ENCODE results near the gene LSR.

The LSR gene

DNA sequence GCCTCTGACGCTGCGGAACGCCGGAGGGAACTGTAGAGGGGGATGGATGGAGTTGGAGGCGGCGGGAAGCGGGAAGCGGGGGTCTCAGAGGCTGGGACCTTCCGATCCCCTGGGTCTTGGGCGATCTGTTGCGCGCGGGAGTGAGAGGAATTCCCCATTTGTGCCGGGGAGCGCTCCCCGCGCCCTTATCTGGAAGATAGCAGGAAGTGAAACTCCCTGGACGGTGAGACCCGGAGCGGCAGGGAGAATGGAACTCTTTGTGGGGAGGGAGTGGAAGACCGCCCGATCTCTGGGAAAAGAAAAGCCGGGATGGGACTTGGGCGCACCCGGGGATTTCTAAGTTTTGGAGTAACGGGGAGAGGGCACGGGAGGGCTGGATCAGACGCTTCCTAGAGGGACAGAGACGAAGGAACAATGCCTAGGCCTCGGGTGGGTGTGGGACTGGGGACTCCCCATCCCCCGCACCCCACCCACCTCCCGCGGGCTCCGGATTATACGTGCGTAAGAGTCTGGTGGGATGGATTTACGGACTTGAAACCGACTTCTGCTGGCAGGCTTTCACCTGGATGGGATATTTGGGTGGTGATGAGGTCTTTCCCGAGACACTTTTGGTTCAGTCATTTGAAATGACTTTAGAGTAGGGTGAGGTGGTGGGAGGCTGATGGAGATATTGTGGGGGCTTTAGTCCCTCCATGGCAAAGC is 495 bp downstream of the LSR start:
- DNase-seq, result no peak

DNA sequence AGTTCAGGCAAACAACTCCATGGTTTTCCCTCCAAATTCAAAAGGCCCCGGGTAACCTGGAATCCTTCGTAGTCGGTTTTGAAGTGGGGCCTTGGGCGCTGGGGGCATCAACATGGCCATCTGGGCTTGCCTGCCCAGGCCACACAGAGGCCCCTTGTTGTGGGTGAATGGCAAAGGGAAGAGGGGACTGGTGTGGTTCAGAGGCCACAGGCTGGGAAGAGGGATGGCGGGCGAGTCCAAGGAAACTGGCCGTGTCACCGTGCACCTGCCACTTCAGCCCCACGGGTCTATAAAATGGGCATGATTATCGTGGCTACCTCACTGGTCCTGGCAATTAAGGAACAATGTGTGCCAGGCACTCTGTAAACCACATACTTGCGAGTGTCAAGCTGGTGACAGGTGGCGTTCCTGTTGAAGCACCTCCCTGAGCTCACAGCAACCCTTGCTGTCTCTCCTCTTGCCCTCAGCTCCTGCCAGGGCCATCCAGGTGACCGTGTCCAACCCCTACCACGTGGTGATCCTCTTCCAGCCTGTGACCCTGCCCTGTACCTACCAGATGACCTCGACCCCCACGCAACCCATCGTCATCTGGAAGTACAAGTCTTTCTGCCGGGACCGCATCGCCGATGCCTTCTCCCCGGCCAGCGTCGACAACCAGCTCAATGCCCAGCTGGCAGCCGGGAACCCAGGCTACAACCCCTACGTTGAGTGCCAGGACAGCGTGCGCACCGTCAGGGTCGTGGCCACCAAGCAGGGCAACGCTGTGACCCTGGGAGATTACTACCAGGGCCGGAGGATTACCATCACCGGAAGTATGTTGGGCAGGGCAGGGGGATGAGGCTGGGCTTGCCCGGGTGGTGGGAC is 1.3 kb downstream of the LSR start:
- no peak for DNase-seq

DNA sequence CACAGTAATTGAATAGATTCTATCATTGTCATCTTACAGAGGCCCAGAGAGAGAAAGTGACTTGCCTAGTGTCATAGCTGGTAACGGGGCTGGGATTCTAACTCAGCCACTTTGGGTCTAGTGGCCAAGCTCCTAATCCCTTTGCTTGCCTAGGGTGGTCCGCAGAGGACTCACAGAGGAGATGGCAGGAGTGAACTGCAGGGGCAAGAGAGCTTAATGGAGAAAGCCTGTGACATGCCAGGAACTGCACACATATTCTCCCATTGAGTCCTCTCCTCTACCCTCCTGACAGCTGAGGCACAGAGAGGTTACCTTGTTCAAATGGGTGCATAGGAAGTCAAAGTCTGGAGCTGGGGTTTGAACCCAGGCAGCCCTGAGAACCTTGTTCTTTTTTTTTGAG is 2.7 kb downstream of the LSR start:
- DNase-seq, result no peak

DNA sequence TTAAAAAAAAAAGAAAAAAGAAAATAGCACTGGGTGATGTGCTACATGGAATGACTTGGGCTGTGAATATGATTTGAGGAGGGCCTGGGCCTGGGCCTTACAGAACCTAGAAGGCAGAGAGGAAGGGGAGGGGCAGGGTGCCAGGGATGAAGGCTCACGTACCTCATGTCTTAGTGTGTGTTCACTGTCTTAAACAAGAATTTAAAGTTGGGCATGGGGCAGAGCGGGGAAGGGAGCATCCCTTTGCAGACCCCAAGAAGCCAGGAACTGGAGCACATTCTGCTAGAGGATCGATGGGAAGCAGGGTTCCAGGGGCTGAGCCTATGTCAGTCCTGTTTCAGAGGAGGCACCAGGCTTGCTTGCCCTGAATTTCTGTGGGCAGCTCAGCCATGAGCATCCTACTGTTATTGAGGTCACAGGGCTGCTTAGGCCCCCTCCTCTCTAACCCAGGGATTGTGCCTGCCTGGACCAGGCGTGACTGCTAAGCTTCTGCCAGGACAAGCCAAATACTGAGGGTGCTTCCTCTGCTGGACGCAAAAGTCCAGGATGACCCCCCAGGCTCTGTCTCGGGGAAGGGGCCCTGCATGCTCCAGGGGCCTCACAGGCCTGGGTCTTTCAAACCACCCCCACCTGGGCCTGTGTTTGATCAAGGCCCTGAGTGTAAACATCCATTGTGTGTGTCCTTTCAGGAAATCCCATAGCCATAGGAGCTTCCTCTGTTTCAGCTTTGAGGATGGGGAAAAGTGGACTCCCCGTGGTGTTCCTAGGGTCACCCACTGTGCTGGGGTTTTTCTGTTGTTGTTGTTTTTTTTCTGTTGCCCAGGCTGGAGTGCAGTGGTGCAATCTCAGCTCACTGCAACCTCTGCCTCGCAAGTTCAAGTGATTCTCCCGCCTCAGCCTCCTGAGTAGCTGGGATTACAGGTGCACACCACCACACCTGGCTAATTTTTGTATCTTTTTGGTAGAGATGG is 4.8 kb downstream of the LSR start:
- no peak for DNase-seq

DNA sequence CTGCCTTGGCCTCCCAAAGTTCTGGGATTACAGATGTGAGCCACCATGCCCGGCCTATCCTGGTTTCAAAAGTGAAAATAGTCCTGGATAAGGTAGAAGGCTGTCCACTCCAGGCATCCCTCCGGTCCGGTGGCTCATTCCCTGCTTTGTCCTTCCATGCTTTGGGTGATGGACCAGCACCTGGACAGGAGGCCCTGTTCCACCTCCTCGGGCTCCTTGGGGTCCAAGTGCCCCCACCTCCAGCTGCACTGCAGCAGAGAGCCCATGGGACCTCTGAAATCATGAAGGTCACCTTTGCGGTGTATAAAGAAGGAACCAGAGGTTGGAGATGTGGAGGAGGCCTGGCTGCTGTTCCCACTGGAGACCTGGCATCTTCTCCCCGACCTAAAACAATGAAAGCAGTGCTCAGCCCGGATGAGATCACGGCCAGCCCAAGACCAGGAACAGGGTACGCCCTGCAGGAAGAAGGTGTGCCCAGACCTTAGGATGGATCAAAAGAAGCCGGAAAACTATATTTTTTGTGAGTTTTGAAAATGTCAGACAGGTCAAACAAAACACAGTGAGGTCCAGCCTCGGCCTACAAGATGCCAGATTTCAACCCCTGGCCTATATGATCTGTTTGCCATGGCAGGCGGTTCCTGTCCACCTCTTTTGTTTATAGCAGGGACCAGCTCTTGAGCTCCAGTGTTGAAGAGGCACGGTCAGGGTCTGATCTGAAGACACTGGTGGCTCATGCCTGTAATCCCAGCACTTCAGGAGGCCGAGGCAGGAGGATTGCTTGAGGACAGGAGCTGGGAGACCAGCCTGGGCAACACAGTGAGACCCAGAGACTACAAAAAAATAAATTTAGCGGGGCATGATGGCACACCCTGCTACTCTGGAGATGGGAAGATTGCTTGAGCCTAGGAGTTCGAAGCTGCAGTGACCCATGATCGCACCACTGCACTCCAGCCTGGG is 5.8 kb downstream of the LSR start:
- DNase-seq, result no peak

DNA sequence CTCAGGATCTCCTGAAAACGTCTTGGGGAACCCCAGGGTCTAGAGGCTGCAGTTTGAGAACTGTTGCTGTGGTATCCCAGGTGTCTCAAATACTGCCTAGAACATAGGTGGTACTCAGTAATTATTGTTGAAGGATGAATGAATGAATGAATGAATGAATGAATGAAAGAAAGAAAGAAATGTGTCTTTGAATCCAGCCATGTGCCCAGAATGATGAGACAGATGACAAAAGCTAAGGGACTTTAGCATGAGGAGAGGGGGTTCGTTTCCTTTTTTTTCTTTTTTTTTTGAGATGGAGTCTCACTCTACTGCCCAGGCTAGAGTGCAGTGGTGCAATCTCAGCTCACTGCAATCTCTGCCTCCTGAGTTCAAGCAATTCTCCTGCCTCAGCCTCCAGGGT is 7.8 kb downstream of the LSR start:
- DNase-seq, result no peak

DNA sequence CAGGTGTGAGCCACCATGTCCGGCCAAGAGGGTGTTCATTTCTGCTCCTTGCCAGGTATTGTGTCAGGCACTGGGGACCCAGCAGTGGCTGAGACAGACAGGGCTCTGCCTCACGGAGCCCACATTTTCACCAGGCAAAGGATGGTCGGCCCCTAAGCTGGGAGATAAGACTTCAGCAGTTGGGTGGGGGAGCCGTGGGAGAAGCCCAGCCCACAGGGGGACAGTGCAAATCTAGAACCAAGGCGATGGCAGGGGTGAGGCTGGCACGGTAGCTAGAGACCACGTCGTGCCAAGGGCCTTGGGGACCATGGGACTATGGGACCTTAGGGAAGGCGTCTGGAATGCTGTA is 8.3 kb downstream of the LSR start:
- DNase-seq, result no peak

DNA sequence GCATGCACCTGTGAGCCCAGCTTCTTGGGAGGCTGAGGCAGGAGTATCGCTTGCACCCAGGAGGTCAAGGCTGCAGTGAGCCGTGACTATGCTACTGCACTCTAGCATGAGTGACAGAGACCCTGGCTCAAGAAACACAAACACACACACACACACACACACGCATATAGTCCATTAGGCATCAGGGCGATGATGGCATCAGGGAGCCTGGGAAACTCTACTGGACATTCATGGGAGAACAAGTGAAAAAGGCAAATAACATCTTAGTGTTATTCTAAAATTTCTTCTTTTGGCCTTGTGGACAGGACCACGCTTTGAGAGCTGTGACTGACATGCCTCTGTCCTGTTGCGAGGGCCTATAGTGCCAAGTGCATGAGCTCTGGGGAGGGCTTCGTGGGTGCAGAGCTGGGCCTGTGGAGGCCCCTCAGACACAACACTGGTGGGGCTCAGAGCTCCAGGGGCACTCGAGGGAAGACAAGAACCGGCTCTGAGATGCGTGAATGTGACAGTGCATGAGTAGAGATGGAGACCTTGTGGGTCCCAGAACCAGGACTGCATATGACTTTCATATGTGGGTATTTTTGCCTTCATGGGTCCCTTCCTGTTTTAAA is 12.0 kb downstream of the LSR start:
- no peak for DNase-seq

DNA sequence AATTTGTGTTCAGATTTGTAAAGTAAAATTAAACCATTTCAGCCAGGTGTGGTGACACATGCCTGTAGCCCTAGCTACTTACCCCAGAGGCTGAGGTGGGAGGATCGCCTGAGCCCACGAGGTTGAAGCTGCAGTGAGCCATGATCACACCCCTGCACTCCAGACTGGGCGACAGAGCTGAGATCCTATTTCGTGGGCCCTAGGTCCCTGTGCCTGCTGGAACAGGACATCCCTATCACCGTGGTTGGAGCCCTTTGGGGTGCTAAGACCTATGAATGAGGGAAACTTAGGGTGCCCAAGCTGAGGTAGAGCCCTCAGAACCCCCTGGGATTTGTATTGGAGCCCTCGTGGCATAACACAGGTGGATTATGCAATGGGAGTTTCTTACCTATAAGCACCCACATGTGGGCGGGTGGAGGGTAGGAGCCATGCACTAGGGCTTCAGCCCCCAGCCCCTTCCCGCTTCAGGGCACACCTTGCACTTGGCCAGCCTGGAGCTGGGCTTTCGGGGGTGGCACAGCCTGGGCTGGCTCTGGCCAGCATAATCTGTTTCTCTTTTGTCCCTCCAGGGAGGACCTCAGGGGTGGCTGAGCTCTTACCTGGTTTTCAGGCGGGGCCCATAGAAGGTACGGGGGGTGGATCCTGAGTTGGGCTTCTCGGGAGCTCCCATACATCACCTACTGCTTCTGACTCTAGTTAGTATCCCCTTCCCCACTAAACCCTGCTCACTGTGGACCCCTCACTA is 12.7 kb downstream of the LSR start:
- no peak for DNase-seq

DNA sequence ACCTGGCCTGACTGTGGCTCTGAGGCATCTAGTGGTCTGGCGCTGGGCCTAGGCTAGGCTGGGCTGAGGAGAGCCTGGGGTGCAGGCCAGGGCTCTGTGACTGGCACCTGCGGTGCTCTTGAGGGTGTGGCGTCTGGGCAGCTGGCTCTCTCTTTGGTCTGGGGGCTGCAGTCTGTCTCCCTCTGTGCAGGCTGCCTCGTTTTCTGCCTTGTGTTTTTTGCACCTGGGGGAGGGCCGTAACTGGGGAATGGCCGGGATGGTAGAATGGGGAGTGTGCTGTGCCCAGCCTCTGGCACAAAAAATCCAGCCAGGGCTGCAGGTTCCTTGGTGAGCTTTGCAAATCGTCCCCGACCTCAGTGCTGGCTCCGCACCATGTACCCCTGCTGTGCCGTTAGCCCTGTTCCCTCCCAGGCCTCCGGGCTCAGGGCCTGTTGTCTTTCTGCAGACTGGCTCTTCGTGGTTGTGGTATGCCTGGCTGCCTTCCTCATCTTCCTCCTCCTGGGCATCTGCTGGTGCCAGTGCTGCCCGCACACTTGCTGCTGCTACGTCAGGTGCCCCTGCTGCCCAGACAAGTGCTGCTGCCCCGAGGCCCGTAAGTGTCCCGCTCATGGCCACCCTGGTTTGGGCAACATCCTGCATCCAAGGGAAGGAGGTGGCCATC is 13.4 kb downstream of the LSR start:
- no peak for DNase-seq

DNA sequence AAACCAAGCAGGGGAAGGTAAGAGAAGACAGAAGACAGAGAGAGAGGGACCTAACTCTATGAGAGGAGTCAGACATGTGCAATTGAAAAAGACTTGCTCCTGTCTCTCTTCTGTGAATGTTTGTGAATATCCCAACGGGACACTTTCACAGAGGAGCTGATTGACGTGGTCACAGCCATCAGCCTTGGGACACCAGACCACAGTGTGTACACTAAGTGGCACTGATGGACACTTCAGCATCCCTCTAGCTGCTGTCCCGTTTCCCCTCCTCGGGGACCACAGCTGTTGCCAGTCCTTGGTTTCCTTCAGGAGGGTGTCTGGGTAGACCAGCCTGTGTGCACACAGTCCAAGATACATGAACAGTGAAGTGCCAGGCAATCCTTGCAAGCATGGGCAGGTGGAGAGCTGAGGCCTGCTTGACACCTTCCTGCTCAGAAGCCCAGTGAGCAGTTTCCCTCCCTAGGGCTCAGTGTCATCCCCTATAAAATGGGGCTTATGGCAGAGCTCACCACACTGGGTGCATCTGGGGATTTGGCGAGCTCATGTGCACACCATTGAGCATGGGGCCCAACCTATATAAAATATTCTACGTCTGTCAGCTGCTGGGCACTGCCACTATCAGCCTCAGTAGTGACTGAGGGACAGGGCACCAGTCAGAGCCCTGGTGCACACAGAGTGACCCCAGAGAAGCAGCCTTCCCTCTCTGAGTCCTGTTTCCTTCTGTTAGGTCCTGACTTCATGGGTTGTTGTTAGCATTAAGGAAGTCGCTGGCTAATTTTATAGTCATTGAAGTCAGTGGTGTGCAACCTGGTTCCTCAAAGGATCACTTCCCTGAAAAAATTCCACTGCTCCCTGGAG is 15.7 kb downstream of the LSR start:
- no peak for DNase-seq

DNA sequence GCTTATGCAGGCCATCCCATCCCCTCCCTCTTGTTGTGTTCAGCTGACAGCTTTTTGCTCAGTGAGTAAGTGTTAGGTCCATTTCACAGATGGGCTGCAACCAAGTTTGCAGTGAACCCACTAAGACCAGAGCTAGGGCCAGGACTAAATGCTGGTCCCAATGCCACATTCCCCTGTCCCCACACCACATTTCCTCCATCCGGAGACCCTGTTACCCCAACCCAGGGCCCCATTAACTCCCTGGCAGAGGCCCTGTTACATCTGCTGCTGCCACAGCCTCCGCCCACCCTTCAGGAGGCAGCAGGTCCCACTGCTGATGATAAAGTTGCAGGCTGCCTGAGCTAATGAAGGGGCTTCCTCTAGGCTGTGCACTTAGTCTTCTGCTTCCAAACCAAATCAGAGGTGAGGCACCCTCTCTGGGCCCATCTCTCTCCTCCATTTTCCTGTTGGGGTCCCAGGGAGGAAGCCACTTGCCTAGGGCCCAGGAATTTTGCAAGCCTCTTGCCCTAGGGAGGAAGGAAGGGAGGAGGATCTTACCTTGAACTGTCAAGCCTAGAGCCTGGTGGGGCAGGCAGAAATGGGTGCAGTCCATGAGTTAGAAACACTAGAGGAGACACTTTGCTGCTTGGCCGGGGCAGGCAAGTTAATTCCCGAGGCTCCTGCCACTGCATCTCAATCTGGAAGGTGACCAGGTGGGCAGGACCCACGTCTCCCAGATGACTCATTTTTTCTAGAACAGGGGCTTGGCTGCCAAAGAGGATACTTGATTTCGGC is 16.5 kb downstream of the LSR start:
- no peak for DNase-seq

DNA sequence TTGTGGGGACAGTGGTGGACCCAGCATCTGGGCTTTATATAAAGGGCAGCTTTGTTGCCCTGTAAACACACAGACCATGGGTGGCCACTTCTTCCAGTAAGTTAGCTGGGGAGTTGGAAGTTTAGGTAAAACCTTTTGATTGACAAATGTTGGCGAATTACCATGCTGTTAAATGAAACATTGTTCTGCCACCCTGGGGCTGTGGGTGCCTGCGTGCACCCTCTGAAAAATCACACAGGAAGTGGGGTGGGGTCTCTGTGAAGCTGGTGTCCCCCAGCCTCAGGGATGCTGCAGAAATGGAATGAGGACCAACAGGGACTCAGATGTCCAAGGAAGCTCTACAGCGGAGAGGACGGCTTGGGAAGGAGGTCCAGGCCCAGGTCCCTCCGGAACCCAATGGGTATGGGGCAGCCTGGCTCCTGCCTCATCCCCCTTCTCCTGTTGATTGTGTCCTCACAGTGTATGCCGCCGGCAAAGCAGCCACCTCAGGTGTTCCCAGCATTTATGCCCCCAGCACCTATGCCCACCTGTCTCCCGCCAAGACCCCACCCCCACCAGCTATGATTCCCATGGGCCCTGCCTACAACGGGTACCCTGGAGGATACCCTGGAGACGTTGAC is 17.2 kb downstream of the LSR start:
- DNase-seq, result no peak

DNA sequence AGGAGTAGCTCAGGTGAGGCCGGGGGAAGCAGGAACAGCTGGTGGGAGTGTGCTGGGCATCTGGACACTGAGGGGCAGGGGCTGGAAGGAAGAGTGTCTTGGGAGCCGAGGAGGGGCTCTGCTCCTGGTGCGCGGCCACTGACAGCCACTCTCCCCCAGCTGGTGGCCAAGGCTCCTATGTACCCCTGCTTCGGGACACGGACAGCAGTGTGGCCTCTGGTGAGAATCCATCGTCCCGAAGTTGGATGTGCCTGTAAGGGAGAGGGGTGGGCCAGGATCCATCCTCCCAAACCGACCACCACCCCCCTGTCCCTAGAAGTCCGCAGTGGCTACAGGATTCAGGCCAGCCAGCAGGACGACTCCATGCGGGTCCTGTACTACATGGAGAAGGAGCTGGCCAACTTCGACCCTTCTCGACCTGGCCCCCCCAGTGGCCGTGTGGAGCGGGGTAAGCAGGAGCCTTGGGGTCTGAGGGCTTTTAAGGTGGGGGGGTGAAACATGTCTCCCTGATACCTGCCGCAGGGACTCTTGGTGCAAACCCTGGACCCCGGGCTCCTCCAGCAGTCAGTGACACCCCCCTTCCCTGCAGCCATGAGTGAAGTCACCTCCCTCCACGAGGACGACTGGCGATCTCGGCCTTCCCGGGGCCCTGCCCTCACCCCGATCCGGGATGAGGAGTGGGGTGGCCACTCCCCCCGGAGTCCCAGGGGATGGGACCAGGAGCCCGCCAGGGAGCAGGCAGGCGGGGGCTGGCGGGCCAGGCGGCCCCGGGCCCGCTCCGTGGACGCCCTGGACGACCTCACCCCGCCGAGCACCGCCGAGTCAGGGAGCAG is 17.9 kb downstream of the LSR start:
- DNase-seq, result no peak

DNA sequence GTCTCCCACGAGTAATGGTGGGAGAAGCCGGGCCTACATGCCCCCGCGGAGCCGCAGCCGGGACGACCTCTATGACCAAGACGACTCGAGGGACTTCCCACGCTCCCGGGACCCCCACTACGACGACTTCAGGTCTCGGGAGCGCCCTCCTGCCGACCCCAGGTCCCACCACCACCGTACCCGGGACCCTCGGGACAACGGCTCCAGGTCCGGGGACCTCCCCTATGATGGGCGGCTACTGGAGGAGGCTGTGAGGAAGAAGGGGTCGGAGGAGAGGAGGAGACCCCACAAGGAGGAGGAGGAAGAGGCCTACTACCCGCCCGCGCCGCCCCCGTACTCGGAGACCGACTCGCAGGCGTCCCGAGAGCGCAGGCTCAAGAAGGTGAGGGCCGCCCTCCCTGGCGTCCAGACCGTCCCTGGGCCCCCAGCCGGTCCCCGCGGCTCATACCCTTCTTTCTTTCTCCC is 18.6 kb downstream of the LSR start:
- no peak for DNase-seq

DNA sequence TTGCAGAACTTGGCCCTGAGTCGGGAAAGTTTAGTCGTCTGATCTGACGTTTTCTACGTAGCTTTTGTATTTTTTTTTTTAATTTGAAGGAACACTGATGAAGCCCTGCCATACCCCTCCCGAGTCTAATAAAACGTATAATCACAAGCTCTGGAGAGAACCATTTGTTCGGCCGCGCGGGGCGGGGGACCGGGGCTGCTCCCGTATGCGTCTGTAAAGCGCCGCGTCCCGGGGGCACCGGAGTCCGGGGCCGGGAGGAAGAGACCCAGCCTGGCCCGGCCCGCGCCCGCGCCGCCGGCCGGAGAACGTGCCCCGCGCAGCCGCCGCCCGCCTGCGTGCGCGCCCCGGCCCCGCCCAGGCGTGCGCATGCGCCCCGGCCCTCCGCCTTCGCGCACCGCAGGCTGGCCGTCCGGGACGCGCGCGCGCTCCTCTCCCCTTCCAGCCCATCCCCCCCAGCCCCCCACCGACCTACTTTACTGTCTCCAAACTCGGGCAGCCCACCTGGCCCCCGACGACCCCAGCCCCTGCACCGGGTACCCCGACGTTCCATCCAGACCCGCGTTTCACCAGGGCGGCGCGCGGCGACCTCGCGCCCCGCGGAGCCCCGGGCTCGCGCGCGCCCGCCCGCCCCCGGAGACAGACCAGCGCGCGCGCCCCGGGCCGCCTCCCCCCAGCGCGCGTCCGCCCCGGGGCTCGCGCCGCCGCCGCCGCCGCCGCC is 19.2 kb downstream of the LSR start:
- peak; percentile 77 for DNase-seq

All from GDM1 (cell line).